ENCODE data around the gene BEGAIN.

DNA sequence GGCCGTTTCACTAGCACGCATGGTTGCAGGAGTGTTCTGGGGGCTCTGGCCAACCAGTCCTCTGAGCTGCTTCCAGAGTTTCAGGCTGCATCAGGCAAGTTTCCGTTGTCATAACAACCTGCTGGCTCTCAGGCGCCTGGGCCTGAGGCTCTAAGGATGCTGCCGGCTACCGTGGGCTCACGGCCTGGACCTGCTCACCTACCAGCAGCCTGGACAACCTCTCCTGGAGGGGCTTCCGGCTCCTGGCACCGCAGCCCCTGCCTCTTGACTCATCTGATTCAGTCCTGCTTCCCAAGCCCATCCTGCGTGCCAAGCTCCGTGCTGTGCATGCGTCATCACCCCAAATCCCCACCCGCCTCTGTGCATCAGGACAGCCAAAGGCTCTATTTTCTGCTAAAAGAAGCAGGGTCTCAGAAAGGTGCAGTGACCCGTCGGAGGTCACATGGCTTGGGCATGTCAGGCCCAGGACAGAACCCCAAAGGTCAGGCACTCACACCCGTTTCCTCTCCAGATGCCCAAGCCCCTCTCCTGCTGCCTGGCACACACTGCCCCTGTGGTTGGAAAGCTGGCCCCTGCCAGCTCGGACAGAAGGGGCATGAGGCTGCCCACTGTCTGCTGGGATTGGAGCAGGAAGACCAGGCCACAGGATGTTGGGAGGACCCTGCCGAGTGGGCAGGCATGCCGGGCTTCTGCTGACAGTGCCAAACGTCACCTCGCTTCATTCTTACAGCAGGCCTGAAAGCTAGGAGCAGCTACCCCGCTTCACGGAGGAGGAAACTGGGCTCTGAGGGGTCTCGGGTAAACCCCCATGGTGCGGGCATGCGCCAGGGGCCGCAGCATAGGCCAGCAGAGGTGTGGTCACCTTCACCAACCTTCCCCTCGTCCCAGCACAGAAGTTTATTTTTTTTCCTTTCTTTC, 5.7 kb downstream of the BEGAIN start:
- TF ChIP-seq, protein P1, sequence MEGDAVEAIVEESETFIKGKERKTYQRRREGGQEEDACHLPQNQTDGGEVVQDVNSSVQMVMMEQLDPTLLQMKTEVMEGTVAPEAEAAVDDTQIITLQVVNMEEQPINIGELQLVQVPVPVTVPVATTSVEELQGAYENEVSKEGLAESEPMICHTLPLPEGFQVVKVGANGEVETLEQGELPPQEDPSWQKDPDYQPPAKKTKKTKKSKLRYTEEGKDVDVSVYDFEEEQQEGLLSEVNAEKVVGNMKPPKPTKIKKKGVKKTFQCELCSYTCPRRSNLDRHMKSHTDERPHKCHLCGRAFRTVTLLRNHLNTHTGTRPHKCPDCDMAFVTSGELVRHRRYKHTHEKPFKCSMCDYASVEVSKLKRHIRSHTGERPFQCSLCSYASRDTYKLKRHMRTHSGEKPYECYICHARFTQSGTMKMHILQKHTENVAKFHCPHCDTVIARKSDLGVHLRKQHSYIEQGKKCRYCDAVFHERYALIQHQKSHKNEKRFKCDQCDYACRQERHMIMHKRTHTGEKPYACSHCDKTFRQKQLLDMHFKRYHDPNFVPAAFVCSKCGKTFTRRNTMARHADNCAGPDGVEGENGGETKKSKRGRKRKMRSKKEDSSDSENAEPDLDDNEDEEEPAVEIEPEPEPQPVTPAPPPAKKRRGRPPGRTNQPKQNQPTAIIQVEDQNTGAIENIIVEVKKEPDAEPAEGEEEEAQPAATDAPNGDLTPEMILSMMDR (conservative IDR thresholded peaks at IDR 0.05): no peak
- TF ChIP-seq EZH2 (IDR thresholded peaks at IDR 0.05; ENCODE audit: low read depth): no peak
